H1 (cell line): ENCODE data around the gene CIPC. TPM values are rescaled to one million over a fixed set of nuclear protein-coding genes. Genes with fewer than 3 reads are reported as not detected.

Experiments used
- CTCF ChIA-PET: fragments of 300-600 bp; sonication (Branson Sonifier 250); formaldehyde crosslinking; loops from one replicate; lab custom pipeline; 2021; ENCODE audit not compliant: partially characterized antibody; lab: Charles Lee
- POLR2A ChIA-PET: fragments of 300-600 bp; sonication (Branson Sonifier 250); formaldehyde crosslinking; loops from one replicate; lab custom pipeline; 2021; ENCODE audit warnings: inconsistent platforms; ENCODE audit not compliant: partially characterized antibody; lab: Charles Lee
- DNase-seq, 2 experiments: peaks; one replicate each; pipeline versions ENCODE4 v3.0.0 to v3.0.0-alpha.2; 2010 to 2022; ENCODE audit warnings: low spot score in 2 of 2, low read depth in 1 of 2, mixed read lengths in 1 of 2
- FAIRE-seq: peaks from 2 replicates; lab custom pipeline; 2011; peaks lifted over from hg19 to GRCh38; lab: Jason Lieb, UNC
- H2AFZ ChIP-seq: 2 replicates; pipeline ENCODE4 v1.8.1; 2012; ENCODE audit warnings: low read length, inconsistent platforms
- H2AK5ac ChIP-seq: 2 replicates; pipeline ENCODE4 v1.6.1; 2013; ENCODE audit warnings: low read depth, low read length
- H2BK120ac ChIP-seq: replicated peaks from 2 replicates; pipeline ENCODE3; 2013; ENCODE audit warnings: low read depth, low read length, inconsistent platforms
- H2BK12ac ChIP-seq: 2 replicates; pipeline ENCODE4 v1.6.1; 2013; ENCODE audit warnings: low read depth, low read length
- H2BK15ac ChIP-seq: 2 replicates; pipeline ENCODE4 v1.6.1; 2013; ENCODE audit warnings: low read length
- H2BK20ac ChIP-seq: 2 replicates; pipeline ENCODE4 v1.6.1; 2013; ENCODE audit warnings: low read length
- H2BK5ac ChIP-seq: 2 replicates; pipeline ENCODE4 v1.6.1; 2013; ENCODE audit warnings: low read depth, low read length
- H3K14ac ChIP-seq: 2 replicates; pipeline ENCODE4 v1.6.1; 2013; ENCODE audit warnings: inconsistent platforms; ENCODE audit not compliant: insufficient read length
- H3K18ac ChIP-seq: 2 replicates; pipeline ENCODE4 v1.6.1; 2013; ENCODE audit warnings: low read length; ENCODE audit errors: extremely low read depth
- H3K23ac ChIP-seq: 2 replicates; pipeline ENCODE4 v1.6.1; 2013; ENCODE audit warnings: inconsistent platforms; ENCODE audit not compliant: insufficient read length
- H3K23me2 ChIP-seq: 2 replicates; pipeline ENCODE4 v1.6.1; 2013; ENCODE audit warnings: low read depth, low read length
- H3K27ac ChIP-seq: 2 replicates; pipeline ENCODE4 v1.6.1; 2011; ENCODE audit warnings: low read depth, low read length, inconsistent platforms
- H3K27me3 ChIP-seq, 4 experiments: replicated peaks in 1 of 4; 1 replicate in 1 of 4; 2 replicates in 3 of 4; pipeline versions ENCODE4 v1.6.1 to v1.8.1; 2011 to 2013; ENCODE audit warnings: low read length in 3 of 4, mild to moderate bottlenecking in 3 of 4, inconsistent platforms in 2 of 4, mixed read lengths in 2 of 4, moderate library complexity in 1 of 4; ENCODE audit not compliant: control insufficient read depth in 3 of 4, insufficient read depth in 3 of 4; ENCODE audit errors: extremely low read depth in 1 of 4
- H3K36me3 ChIP-seq, 4 experiments: 2 replicates each; pipeline versions ENCODE4 v1.6.1 to v1.8.1; 2011 to 2013; ENCODE audit warnings: mild to moderate bottlenecking in 4 of 4, low read length in 3 of 4, moderate library complexity in 2 of 4, control low read depth in 1 of 4, inconsistent platforms in 1 of 4; ENCODE audit not compliant: insufficient read depth in 4 of 4, control insufficient read depth in 2 of 4
- H3K4ac ChIP-seq: replicated peaks from 2 replicates; pipeline ENCODE3; 2013; ENCODE audit warnings: low read length, low read depth, mixed read lengths, inconsistent platforms; ENCODE audit not compliant: insufficient read length
- H3K4me1 ChIP-seq, 4 experiments: replicated peaks in 1 of 4; 1 replicate in 1 of 4; 2 replicates in 3 of 4; pipeline versions ENCODE4 v1.6.1 to v1.8.1; 2011 to 2013; ENCODE audit warnings: low read length in 3 of 4, inconsistent platforms in 2 of 4, mixed read lengths in 1 of 4; ENCODE audit not compliant: insufficient read depth in 4 of 4, control insufficient read depth in 3 of 4
- H3K4me2 ChIP-seq, 2 experiments: 2 replicates each; pipeline versions ENCODE4 v1.6.1 to v1.8.1; 2011 to 2013; ENCODE audit warnings: low read depth in 2 of 2, low read length in 2 of 2, control low read depth in 1 of 2, inconsistent platforms in 1 of 2, mild to moderate bottlenecking in 1 of 2; ENCODE audit not compliant: insufficient read depth in 1 of 2
- H3K4me3 ChIP-seq, 4 experiments: fragments of 200-600, 300-600 bp in 1 of 4; sonication (generic), shearing (Covaris generic), sonication (Bioruptor Twin) in 1 of 4; 2 replicates each; pipeline versions ENCODE4 v1.5.1 to v1.8.1; 2011 to 2016; ENCODE audit warnings: low read length in 4 of 4, low read depth in 3 of 4, control low read depth in 2 of 4, inconsistent platforms in 2 of 4, mild to moderate bottlenecking in 2 of 4, mixed read lengths in 1 of 4, moderate library complexity in 1 of 4; ENCODE audit not compliant: insufficient read depth in 2 of 4; ENCODE audit errors: extremely low read depth in 1 of 4
- H3K56ac ChIP-seq: replicated peaks from 2 replicates; pipeline ENCODE3; 2013; ENCODE audit warnings: low read depth, mild to moderate bottlenecking, mixed read lengths, low read length, inconsistent platforms; ENCODE audit not compliant: insufficient read length
- H3K79me1 ChIP-seq: 2 replicates; pipeline ENCODE4 v1.6.1; 2013; ENCODE audit warnings: low read depth, low read length, control low read depth
- H3K79me2 ChIP-seq, 2 experiments: 2 replicates each; pipeline versions ENCODE4 v1.6.1 to v1.8.1; 2012 to 2013; ENCODE audit warnings: low read length in 2 of 2, mild to moderate bottlenecking in 2 of 2, inconsistent platforms in 1 of 2; ENCODE audit not compliant: insufficient read depth in 2 of 2, control insufficient read depth in 1 of 2
- H3K9ac ChIP-seq, 4 experiments: replicated peaks in 1 of 4; 1 replicate in 1 of 4; 2 replicates in 3 of 4; pipeline versions ENCODE4 v1.6.1 to v1.8.1; 2011 to 2013; ENCODE audit warnings: low read depth in 3 of 4, low read length in 3 of 4, control low read depth in 2 of 4, mild to moderate bottlenecking in 2 of 4, moderate library complexity in 2 of 4, inconsistent platforms in 1 of 4; ENCODE audit errors: extremely low read depth in 1 of 4
- H3K9me3 ChIP-seq, 2 experiments: 2 replicates each; pipeline versions ENCODE4 v1.6.1 to v1.8.1; 2012 to 2013; ENCODE audit warnings: mild to moderate bottlenecking in 2 of 2, moderate library complexity in 2 of 2, control low read depth in 1 of 2, inconsistent platforms in 1 of 2, low read depth in 1 of 2, low read length in 1 of 2, mixed read lengths in 1 of 2; ENCODE audit not compliant: insufficient read depth in 2 of 2
- H4K20me1 ChIP-seq, 2 experiments: replicated peaks in 1 of 2; 2 replicates each; pipeline versions ENCODE3 to v1.8.1; 2011 to 2013; ENCODE audit warnings: inconsistent platforms in 2 of 2, low read length in 2 of 2, mild to moderate bottlenecking in 1 of 2; ENCODE audit not compliant: insufficient read depth in 2 of 2, control insufficient read depth in 1 of 2
- H4K5ac ChIP-seq: 2 replicates; pipeline ENCODE4 v1.6.1; 2013; ENCODE audit warnings: low read length, low read depth, mixed read lengths, inconsistent platforms; ENCODE audit not compliant: insufficient read length
- H4K8ac ChIP-seq: 2 replicates; pipeline ENCODE4 v1.8.0; 2013; ENCODE audit warnings: mild to moderate bottlenecking, moderate library complexity, low read length, inconsistent platforms; ENCODE audit not compliant: insufficient read depth; ENCODE audit errors: extremely low read depth
- H4K91ac ChIP-seq: replicated peaks from 2 replicates; pipeline ENCODE3; 2013; ENCODE audit warnings: low read length, mixed read lengths, inconsistent platforms; ENCODE audit not compliant: insufficient read length
- BACH1 ChIP-seq: IDR thresholded peaks from 2 replicates; pipeline ENCODE4 v1.6.1; 2012; ENCODE audit warnings: low read length, improper control_type of control experiment
- CHD2 ChIP-seq: IDR thresholded peaks from 2 replicates; pipeline ENCODE4 v1.6.1; 2012; ENCODE audit warnings: low read length, improper control_type of control experiment
- CREB1 ChIP-seq: IDR thresholded peaks from 2 replicates; pipeline ENCODE4 v1.6.1; 2012; ENCODE audit warnings: inconsistent platforms
- EGR1 ChIP-seq: IDR thresholded peaks from 2 replicates; pipeline ENCODE4 v1.6.1; 2011; ENCODE audit warnings: low read depth, low read length, borderline replicate concordance
- HDAC6 ChIP-seq: IDR thresholded peaks from one replicate; pipeline ENCODE4 v1.7.1; 2012; ENCODE audit warnings: low read depth, mild to moderate bottlenecking, inconsistent platforms, low read length, moderate library complexity
- JUN ChIP-seq: IDR thresholded peaks from 2 replicates; pipeline ENCODE4 v1.6.1; 2011; ENCODE audit warnings: low read depth, mild to moderate bottlenecking, improper control_type of control experiment, low read length
- JUND ChIP-seq: IDR thresholded peaks from 2 replicates; pipeline ENCODE4 v1.6.1; 2011; ENCODE audit warnings: mild to moderate bottlenecking, improper control_type of control experiment, low read length
- MAFK ChIP-seq: IDR thresholded peaks from 2 replicates; pipeline ENCODE4 v1.6.1; 2012; ENCODE audit warnings: low read depth, mild to moderate bottlenecking, improper control_type of control experiment, low read length
- RAD21 ChIP-seq, 2 experiments: IDR thresholded peaks in 1 of 2; conservative IDR thresholded peaks in 1 of 2; 2 replicates each; pipeline ENCODE4 v1.6.1; 2011; ENCODE audit warnings: low read depth in 2 of 2, low read length in 2 of 2, improper control_type of control experiment in 1 of 2, inconsistent platforms in 1 of 2, mild to moderate bottlenecking in 1 of 2, moderate library complexity in 1 of 2
- SIN3A ChIP-seq, 2 experiments: IDR thresholded peaks in 1 of 2; conservative IDR thresholded peaks in 1 of 2; 2 replicates each; pipeline ENCODE4 v1.6.1; 2011 to 2012; ENCODE audit warnings: low read length in 2 of 2, improper control_type of control experiment in 1 of 2, low read depth in 1 of 2, mild to moderate bottlenecking in 1 of 2
- SRF ChIP-seq: IDR thresholded peaks from 2 replicates; pipeline ENCODE4 v1.6.1; 2011; ENCODE audit warnings: mild to moderate bottlenecking, low read depth, low read length, moderate library complexity
- TAF7 ChIP-seq: optimal IDR thresholded peaks from 2 replicates; pipeline ENCODE3; 2011; ENCODE audit warnings: low read depth, mild to moderate bottlenecking, inconsistent platforms, low read length, moderate library complexity, borderline replicate concordance
- WGBS, 2 experiments: shearing (Covaris generic) in 1 of 2; methylation state at CpG; one replicate each; pipeline versions ENCODE4 v1.1.6 to v1.1.7; 2013 to 2015; ENCODE audit warnings: low lambda C conversion rate in 2 of 2, mixed read lengths in 2 of 2, inconsistent platforms in 1 of 2, low coverage in 1 of 2, missing lambda C conversion rate in 1 of 2; ENCODE audit not compliant: insufficient replicate concordance in 2 of 2, insufficient coverage in 1 of 2, insufficient read length in 1 of 2; ENCODE audit errors: extremely low coverage in 1 of 2, missing lambda C conversion rate in 1 of 2; 5-methylcytosine and 5-hydroxymethylcytosine counted together
- polyA plus RNA-seq, 7 experiments: library from polyadenylated mRNA; depleted of rRNA in 3 of 7; stranded (reverse) in 5 of 7; unstranded in 2 of 7; fragments of >200 nt in 5 of 7; fragments of 200-250 nt in 2 of 7; gene quantifications; 1 replicate in 5 of 7; 2 replicates in 1 of 7; 4 replicates in 1 of 7; pipeline versions ENCODE4 v1.2.1 to v1.2.3, GENCODE V29; 2011 to 2013; ENCODE audit warnings: missing spikeins in 2 of 7, mixed read lengths in 2 of 7
- total RNA-seq: library from RNA; stranded (reverse); fragmentation: NEBNext Ultra II Directional; extraction: Animal tissue kit (Norgen Biotek cat#: 25700); gene quantifications from 2 replicates; pipeline ENCODE4 v1.2.1, GENCODE V29; 2021

CIPC gene
- total and polyA plus RNA-seq, 2 of the 8 experiments (the other 6 are each of a cell fraction or from before 2014, with no cell fraction given), result 13.9 to 32.7 TPM

DNA sequence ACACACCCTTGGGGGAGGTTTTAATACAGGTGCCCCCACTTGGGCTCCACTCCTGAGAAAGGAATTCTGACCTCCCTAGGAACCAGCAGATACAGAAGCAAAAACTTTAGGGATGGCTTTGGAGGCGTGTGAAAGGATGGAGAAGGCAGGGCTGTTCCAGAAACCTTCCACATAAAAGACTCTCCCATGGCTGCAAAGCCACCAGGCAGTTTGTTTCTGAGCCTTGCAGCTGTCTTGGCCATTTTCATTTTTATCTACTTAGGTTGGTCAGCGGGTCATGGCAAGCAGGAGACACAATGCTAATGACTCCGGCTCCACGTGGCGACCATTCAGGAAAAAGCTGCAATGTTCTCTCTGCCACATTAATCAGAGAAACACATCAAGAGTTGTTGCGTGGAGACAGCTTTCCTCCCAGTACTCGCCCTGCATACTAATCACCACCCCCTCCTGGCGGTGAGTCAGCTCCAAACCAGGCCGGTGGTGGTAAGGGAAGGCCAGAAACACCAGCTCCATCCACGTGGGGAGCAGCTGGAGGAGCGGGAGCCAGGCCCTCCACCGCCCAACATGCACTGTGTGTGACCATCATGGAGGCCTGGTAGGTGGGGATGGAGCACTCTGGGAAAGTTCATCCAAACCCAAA, 38.7 kb upstream of the CIPC start:
- H3K23me2 ChIP-seq, result no peaks in the 10 kb centered on the region
- H3K9me3 ChIP-seq, result peaks cover 3 to 5% of the 10 kb centered on the region in 2 experiments; a peak in 2 of 4 replicates
- no peak for DNase-seq
- peak overlapping the region; percentile 50 for H2BK20ac ChIP-seq
- H4K91ac ChIP-seq, result peak overlapping the region; percentile 49
- H3K56ac ChIP-seq, result no peak overlapping the region
- FAIRE-seq, result peak; percentile 62
- H3K9ac ChIP-seq, result no peak overlapping the region
- no peaks in the 10 kb centered on the region for H4K20me1 ChIP-seq
- no peak overlapping the region for H3K4ac ChIP-seq
- no peak overlapping the region for H2BK120ac ChIP-seq
- H3K36me3 ChIP-seq, result no peaks in the 10 kb centered on the region
- no peaks in the 10 kb centered on the region for H3K79me2 ChIP-seq
- H2AFZ ChIP-seq, result peak overlapping the region; percentile 64; the same call in 1 of the 2 replicates
- ChIA-PET CTCF (interaction anchor here (0.6 to 9.2 kb wide), 39 partner anchors 8 to 289 kb away, joined by 3 to 258 read pairs (median 6); no protein-coding TSS in a partner anchor), POLR2A (interaction anchor here (0.9 to 1.6 kb wide), 4 partner anchors 17 to 139 kb away, joined by 3 to 4 read pairs (median 4); no protein-coding TSS in a partner anchor)
- no peak overlapping the region for H3K23ac ChIP-seq
- H3K27me3 ChIP-seq, result no peaks in the 10 kb centered on the region
- H4K8ac ChIP-seq, result 0 out of 2 replicates have a peak overlapping the region, but pooled peaks have one; percentile 9
- H4K5ac ChIP-seq, result no peak overlapping the region
- peak overlapping the region; percentile 38; the same call in 1 of the 2 replicates for H3K18ac ChIP-seq
- no peak overlapping the region for H3K4me2 ChIP-seq
- H2AK5ac ChIP-seq, result no peak overlapping the region
- no peak overlapping the region for H3K4me3 ChIP-seq
- 48% methylated on average over 12 of the region's 12 CpGs; no CpG with 5 or more reads in 1 of the 2 experiments for WGBS, 2 experiments
- H2BK15ac ChIP-seq, result peak overlapping the region; percentile 88
- H2BK12ac ChIP-seq, result peak overlapping the region; percentile 97
- H3K27ac ChIP-seq, result no peak overlapping the region
- peaks cover 3 to 12% (median 4%) of the 10 kb centered on the region in 4 experiments; a peak in 5 of 7 replicates for H3K4me1 ChIP-seq
- H3K14ac ChIP-seq, result no peak overlapping the region
- H2BK5ac ChIP-seq, result no peak overlapping the region
- H3K79me1 ChIP-seq, result no peaks in the 10 kb centered on the region
- TF ChIP-seq MAFK (peak; percentile 52; the same call in 1 of the 2 replicates), HDAC6 (no peak), BACH1 (peak; percentile 79), CREB1 (no peak), EGR1 (no peak), JUN (0 out of 2 replicates have a peak, but pooled peaks have one; percentile 10), SIN3A (conservative IDR thresholded peaks at IDR 0.05 in 1 of 2, IDR thresholded peaks at IDR 0.05 in 1 of 2; ENCODE audit: low read depth in 1 of 2, low read length in 2 of 2) (peak in 1 of 2 experiments; percentile 59; a peak in 1 of 4 replicates), RAD21 (IDR thresholded peaks at IDR 0.05 in 1 of 2, conservative IDR thresholded peaks at IDR 0.05 in 1 of 2; ENCODE audit: low read depth in 2 of 2, low read length in 2 of 2) (peak; percentile 47 to 56; a peak in 3 of 4 replicates), TAF7 (no peak), JUND (peak; percentile 82), CHD2 (0 out of 2 replicates have a peak, but pooled peaks have one; percentile 39), SRF (no peak)
